VCaP (cell line): ENCODE measurements around the gene ADH5.
"Not testable (repeated sequence)": the region's sequence is repeated elsewhere in the genome, so short reads cannot be mapped to it uniquely, and the experiment has no call there.

Experiments
- H3K27ac ChIP-seq: fragments of 450-650 bp; 2 replicates; pipeline ENCODE4 v1.5.1; 2017
- TF ChIP-seq, protein P1 (sequence below): fragments of 450-650 bp; conservative IDR thresholded peaks from 2 replicates; pipeline ENCODE4 v1.5.1; 2017; ENCODE audit warnings: mild to moderate bottlenecking, moderate library complexity

Gene ADH5

DNA sequence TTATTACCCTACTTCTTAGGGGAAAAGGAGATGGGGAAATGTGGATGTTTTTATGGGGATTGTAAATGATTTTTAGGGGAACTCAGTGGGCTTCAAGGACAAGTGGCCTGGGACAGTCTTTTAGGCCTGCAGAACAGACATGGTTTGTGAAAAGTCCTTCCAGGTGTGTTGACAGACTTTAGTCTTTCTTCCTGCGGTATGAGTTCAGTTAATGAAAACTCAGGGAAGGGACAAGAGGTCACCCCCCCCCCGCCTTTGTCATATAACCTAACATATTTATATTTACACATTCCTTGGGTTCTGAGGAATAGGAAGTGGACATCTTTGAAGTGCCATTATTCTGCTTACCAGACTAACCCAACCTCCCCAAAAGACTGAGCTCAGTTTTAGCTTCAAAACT is 61.3 kb downstream of the ADH5 start:
- no peak overlapping the region for H3K27ac ChIP-seq
- TF ChIP-seq, protein P1, sequence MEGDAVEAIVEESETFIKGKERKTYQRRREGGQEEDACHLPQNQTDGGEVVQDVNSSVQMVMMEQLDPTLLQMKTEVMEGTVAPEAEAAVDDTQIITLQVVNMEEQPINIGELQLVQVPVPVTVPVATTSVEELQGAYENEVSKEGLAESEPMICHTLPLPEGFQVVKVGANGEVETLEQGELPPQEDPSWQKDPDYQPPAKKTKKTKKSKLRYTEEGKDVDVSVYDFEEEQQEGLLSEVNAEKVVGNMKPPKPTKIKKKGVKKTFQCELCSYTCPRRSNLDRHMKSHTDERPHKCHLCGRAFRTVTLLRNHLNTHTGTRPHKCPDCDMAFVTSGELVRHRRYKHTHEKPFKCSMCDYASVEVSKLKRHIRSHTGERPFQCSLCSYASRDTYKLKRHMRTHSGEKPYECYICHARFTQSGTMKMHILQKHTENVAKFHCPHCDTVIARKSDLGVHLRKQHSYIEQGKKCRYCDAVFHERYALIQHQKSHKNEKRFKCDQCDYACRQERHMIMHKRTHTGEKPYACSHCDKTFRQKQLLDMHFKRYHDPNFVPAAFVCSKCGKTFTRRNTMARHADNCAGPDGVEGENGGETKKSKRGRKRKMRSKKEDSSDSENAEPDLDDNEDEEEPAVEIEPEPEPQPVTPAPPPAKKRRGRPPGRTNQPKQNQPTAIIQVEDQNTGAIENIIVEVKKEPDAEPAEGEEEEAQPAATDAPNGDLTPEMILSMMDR: no peak

DNA sequence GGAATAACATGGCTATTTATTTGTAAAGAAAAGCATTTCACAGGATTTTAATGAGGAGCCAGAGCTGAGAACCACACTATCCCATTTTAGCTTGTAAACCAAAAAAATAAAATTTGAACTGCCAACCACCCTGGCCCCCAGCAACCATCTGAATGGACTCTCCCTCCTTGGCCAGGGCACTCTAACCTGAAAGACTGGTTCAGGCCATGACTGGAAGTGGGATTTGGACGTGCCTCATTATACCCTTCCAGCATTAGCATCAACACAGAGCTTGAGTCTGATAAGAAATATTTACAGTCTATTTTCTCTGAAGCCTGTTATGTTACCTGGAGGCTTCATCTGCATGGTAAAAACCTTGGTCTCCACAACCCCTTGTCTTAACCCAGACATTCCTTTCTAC is 63.1 kb downstream of the ADH5 start:
- TF ChIP-seq, protein P1: no peak
- H3K27ac ChIP-seq: no peak overlapping the region

DNA sequence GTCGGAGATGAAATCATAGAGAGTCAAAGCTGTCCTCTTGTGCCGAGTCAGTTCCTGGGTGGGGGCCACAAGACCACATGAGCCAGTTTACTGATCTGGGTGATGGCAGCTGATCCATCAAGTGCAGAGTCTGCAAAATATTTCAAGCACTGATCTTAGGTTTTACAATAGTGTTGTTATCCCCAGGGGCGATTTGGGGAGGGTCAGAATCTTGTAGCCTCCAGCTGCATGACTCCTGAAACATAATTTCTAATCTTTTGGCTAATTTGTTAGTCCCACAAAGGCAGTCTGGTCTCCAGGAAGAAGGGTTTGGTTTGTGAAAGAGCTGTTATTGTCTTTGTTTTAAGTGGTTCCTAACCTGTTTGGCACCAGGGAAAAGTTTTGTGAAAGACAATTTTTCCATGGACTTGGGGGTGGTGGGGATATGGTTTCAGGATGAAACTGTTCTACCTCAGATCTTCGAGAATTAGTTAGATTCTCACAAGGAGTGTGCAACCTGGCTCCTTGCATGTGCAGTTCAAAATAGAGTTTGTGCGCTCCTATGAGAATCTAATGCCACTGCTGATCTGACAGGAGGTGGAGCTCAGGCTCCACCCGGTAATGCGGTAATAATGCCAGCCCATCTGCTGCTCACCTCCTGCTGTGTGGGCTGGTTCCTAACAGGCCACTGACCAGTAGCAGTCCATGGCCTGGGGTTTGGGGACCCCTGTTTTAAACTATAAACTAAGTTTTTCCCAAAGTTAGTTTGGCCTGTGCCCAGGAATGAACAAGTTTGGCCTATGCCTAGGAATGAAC is 63.9 kb downstream of the ADH5 start:
- no peak overlapping the region for H3K27ac ChIP-seq
- TF ChIP-seq, protein P1: no peak

DNA sequence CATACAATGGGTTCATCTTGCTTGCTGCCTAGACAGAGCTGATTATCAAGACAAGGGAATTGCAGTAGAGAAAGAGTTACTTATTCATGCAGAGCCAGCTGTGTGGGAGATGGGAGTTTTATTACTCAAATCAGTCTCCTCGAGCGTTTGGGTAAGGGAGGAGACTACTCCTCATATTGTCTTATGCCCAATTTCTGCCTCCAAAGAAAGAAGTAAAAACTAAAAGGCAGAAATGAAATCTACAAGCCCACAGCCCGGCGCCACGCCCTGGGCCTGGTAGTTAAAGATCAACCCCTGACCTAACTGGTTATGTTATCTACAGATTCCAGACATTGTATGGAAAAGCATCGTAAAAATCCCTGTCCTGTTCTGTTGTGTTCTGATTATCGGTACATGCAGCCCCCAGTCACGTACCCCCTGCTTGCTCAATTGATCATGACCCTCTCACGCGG is 64.8 kb downstream of the ADH5 start:
- not testable (repeated sequence) for H3K27ac ChIP-seq

DNA sequence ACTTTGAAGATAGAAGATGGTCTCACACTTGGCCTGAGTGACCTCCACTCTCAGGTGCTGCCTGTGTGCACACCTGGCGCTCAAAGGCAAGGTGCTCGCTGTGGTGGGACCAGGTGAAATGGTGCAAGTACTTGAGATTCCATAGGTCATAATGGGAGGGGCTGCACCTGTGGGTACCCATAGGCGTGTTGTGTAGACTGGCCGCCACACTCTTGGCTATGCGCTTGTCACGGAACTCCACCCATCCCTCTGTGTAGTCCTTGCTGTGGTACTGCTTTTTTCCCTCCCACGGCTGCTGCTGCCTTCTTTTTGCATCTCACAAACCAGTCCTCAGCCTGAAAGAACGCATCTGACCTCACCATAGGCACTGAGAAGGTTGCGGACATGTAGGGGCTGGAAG is 66.0 kb downstream of the ADH5 start:
- TF ChIP-seq, protein P1: no peak
- no peak overlapping the region for H3K27ac ChIP-seq

DNA sequence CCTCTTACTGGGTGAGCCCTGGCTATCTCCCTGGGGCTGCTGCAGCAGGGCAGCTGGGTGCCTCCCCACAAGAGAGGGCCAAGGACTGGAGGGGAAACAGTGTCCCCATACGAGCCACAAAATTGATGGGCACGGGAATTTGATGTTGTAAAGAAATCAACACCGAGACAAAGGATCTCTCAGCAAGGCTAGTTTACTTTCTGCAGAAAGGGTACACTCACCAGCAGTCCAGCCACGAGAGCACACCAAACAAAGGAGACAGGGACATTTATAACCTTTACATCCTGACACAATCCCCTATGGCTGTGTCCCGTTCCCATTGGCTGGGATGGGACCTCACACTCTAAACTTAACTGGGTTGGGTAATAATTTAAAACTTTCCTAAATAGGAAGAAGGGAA is 67.2 kb downstream of the ADH5 start:
- TF ChIP-seq, protein P1: no peak
- H3K27ac ChIP-seq: no peak overlapping the region
